Fibroblast of lung (primary cell): ENCODE results near the gene APBB2. TPM values are rescaled to one million over a fixed set of nuclear protein-coding genes. Genes with fewer than 3 reads are reported as not detected.

Experiments used
- DNase-seq, 2 donors: peaks; one replicate each; pipeline versions ENCODE4 v3.0.0 to v3.0.0-alpha.2; 2010; ENCODE audit warnings: low read depth in 2 of 2
- H2AFZ ChIP-seq: 2 replicates; pipeline ENCODE4 v1.5.1; 2012; ENCODE audit warnings: low read length, control low read depth, inconsistent platforms
- H3K27ac ChIP-seq: 2 replicates; pipeline ENCODE4 v1.5.1; 2011; ENCODE audit warnings: low read length, control low read depth; ENCODE audit not compliant: insufficient read depth
- H3K27me3 ChIP-seq: 2 replicates; pipeline ENCODE4 v1.5.1; 2011; ENCODE audit warnings: mild to moderate bottlenecking, low read length; ENCODE audit not compliant: control insufficient read depth, insufficient read depth
- H3K36me3 ChIP-seq: 2 replicates; pipeline ENCODE4 v1.5.1; 2011; ENCODE audit warnings: low read length; ENCODE audit not compliant: control insufficient read depth, insufficient read depth
- H3K4me1 ChIP-seq: 2 replicates; pipeline ENCODE4 v1.5.1; 2011; ENCODE audit warnings: low read length; ENCODE audit not compliant: control insufficient read depth, insufficient read depth; ENCODE audit errors: extremely low read depth
- H3K4me2 ChIP-seq: 2 replicates; pipeline ENCODE4 v1.5.1; 2011; ENCODE audit warnings: low read length, control low read depth; ENCODE audit not compliant: insufficient read depth; ENCODE audit errors: extremely low read depth
- H3K4me3 ChIP-seq, 4 experiments: fragments of 200-600 bp in 1 of 4; sonication (generic) in 1 of 4; replicated peaks in 1 of 4; 2 replicates each; pipeline ENCODE4 v1.5.1; 2011 to 2016; ENCODE audit warnings: low read length in 4 of 4, low read depth in 3 of 4, mild to moderate bottlenecking in 3 of 4, control low read depth in 2 of 4, inconsistent platforms in 1 of 4, mixed read lengths in 1 of 4; ENCODE audit not compliant: insufficient read depth in 1 of 4; ENCODE audit errors: control extremely low read depth in 1 of 4
- H3K79me2 ChIP-seq: 2 replicates; pipeline ENCODE4 v1.5.1; 2012; ENCODE audit warnings: mild to moderate bottlenecking, low read length, inconsistent platforms; ENCODE audit not compliant: control insufficient read depth, insufficient read depth
- H3K9ac ChIP-seq: 2 replicates; pipeline ENCODE4 v1.5.1; 2011; ENCODE audit warnings: mild to moderate bottlenecking, low read length, control low read depth; ENCODE audit not compliant: insufficient read depth
- H3K9me3 ChIP-seq: 2 replicates; pipeline ENCODE4 v1.5.1; 2012; ENCODE audit warnings: low read depth, low read length; ENCODE audit not compliant: control insufficient read depth, insufficient read depth
- H4K20me1 ChIP-seq: 2 replicates; pipeline ENCODE4 v1.5.1; 2011; ENCODE audit warnings: low read length; ENCODE audit not compliant: control insufficient read depth, insufficient read depth; ENCODE audit errors: extremely low read depth
- EZH2 ChIP-seq: IDR thresholded peaks from 2 replicates; pipeline ENCODE4 v1.5.1; 2012; ENCODE audit warnings: low read length, control low read depth, mild to moderate bottlenecking; ENCODE audit errors: missing control alignments
- polyA plus RNA-seq, 2 donors: library from polyadenylated mRNA; depleted of rRNA in 1 of 2; stranded (reverse) in 1 of 2; unstranded in 1 of 2; fragments of >200 nt; gene quantifications; 2 replicates each; pipeline ENCODE4 v1.2.1, GENCODE V29; 2011 to 2012; ENCODE audit warnings: missing spikeins in 1 of 2
- total RNA-seq: library from RNA; depleted of rRNA; stranded (reverse); fragments of >200 nt; gene quantifications from 2 replicates; pipeline ENCODE4 v1.2.1, GENCODE V29; 2014
- TF ChIP-seq, protein P1 (sequence below), 2 donors: IDR thresholded peaks in 1 of 2; conservative IDR thresholded peaks in 1 of 2; 1 replicate in 1 of 2; 2 replicates in 1 of 2; pipeline ENCODE4 v1.5.1; 2011 to 2012; ENCODE audit warnings: low read length in 2 of 2, control low read depth in 1 of 2, inconsistent platforms in 1 of 2, low read depth in 1 of 2, mild to moderate bottlenecking in 1 of 2

Gene APBB2
- total and polyA plus RNA-seq, 2 donors (not counting 1 experiment from before 2014, with no cell fraction given) = 25.1 to 29.8 TPM

DNA sequence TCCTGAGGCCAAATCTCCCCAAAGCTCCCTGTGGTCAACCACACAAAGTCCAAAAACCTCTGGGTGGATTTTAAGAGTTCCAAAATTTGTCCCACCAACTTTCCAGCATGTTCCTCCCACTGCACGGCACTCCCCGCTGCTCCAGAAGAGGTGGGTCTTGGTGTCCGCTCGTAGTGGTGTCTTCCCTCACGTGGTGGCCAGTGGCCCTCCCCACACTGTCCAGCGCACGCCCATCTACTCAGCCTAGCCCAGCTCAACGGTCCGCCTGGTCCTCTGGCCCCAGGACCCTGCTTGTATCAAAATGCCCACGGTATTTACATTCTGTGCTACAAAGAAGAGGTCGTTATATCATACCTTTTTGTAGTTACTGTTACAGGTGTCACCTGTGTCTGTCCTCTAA, 381.1 kb downstream of the APBB2 start:
- no peak overlapping the region for H2AFZ ChIP-seq
- H4K20me1 ChIP-seq = no peaks in the 10 kb centered on the region
- H3K9me3 ChIP-seq = no peaks in the 10 kb centered on the region
- H3K4me3 ChIP-seq = no peak overlapping the region
- DNase-seq = no peak
- no peaks in the 10 kb centered on the region for H3K4me1 ChIP-seq
- H3K4me2 ChIP-seq = no peak overlapping the region
- H3K79me2 ChIP-seq = no peaks in the 10 kb centered on the region
- H3K9ac ChIP-seq = no peak overlapping the region
- H3K27ac ChIP-seq = no peak overlapping the region
- TF ChIP-seq, protein P1, sequence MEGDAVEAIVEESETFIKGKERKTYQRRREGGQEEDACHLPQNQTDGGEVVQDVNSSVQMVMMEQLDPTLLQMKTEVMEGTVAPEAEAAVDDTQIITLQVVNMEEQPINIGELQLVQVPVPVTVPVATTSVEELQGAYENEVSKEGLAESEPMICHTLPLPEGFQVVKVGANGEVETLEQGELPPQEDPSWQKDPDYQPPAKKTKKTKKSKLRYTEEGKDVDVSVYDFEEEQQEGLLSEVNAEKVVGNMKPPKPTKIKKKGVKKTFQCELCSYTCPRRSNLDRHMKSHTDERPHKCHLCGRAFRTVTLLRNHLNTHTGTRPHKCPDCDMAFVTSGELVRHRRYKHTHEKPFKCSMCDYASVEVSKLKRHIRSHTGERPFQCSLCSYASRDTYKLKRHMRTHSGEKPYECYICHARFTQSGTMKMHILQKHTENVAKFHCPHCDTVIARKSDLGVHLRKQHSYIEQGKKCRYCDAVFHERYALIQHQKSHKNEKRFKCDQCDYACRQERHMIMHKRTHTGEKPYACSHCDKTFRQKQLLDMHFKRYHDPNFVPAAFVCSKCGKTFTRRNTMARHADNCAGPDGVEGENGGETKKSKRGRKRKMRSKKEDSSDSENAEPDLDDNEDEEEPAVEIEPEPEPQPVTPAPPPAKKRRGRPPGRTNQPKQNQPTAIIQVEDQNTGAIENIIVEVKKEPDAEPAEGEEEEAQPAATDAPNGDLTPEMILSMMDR (conservative IDR thresholded peaks at IDR 0.05 in 1 of 2, IDR thresholded peaks at IDR 0.05 in 1 of 2; ENCODE audit: low read depth in 1 of 2, low read length in 2 of 2) = no peak
- no peak for TF ChIP-seq EZH2
- no peaks in the 10 kb centered on the region for H3K27me3 ChIP-seq
- H3K36me3 ChIP-seq = no peaks in the 10 kb centered on the region

DNA sequence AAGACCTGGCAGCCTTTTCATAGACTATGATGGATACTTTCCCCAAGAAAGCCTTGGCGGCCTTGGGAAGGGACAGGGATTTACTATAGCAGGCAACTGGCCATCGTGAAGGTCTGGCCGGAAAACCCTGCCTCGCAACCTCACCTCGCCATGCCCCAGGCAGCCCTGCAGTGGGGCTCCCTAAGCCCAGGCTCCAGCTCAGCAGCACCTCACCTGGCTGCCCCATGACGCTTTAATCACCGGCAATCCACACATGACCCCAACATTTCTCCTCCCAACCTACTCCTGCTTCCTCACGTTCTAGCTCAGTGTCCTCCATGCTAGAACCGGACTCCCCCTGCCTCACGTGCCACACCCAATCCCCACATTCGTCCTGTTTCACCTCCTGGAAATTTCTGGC, 382.2 kb downstream of the APBB2 start:
- Histone ChIP-seq H3K4me3 (no peak overlapping the region), H2AFZ (no peak overlapping the region), H4K20me1 (no peaks in the 10 kb centered on the region), H3K27ac (no peak overlapping the region), H3K36me3 (no peaks in the 10 kb centered on the region), H3K4me2 (no peak overlapping the region), H3K79me2 (no peaks in the 10 kb centered on the region), H3K9me3 (no peaks in the 10 kb centered on the region), H3K4me1 (no peaks in the 10 kb centered on the region), H3K9ac (no peak overlapping the region), H3K27me3 (no peaks in the 10 kb centered on the region)
- DNase-seq = no peak
- no peak for TF ChIP-seq EZH2
- TF ChIP-seq, protein P1 (conservative IDR thresholded peaks at IDR 0.05 in 1 of 2, IDR thresholded peaks at IDR 0.05 in 1 of 2; ENCODE audit: low read depth in 1 of 2, low read length in 2 of 2) = no peak

DNA sequence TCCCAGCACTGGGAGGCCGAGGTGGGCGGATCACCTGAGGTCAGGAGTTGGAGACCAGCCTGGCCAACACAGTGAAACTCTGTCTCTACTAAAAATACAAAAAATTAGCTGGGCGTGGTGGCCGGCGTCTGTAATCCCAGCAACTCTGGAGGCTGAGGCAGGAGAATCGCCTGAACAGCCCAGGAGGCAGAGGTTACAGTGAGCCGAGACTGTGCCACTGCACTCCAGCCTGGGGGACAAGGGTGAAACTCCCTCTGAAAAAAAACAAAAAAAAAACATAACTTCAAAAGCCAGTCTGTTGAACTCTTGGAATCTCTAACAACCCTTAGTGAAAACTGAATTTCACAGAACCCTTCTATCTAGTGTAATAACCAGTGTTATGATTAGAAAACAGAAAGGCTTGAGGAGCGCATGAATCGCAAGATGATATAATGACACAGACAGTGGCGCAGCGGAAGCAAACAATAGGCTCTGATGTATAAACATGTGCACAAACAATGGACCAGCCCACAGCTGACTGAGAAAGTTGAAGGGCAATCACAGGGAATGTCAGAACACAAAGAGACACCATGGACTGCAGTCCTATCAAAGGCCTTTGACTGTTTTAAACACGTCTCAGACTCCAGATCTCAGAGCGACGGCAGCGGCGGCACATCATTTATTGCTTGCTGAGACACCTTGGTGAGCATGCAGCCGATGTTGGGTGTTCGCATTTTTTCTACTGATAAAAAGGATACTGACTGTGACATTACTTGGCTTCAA, 383.0 kb downstream of the APBB2 start:
- H3K36me3 ChIP-seq = no peaks in the 10 kb centered on the region
- no peaks in the 10 kb centered on the region for H3K79me2 ChIP-seq
- no peak overlapping the region for H3K4me3 ChIP-seq
- H4K20me1 ChIP-seq = no peaks in the 10 kb centered on the region
- no peaks in the 10 kb centered on the region for H3K27me3 ChIP-seq
- H3K9ac ChIP-seq = no peak overlapping the region
- H3K4me2 ChIP-seq = no peak overlapping the region
- no peak for DNase-seq
- no peaks in the 10 kb centered on the region for H3K4me1 ChIP-seq
- TF ChIP-seq, protein P1 (conservative IDR thresholded peaks at IDR 0.05 in 1 of 2, IDR thresholded peaks at IDR 0.05 in 1 of 2; ENCODE audit: low read depth in 1 of 2, low read length in 2 of 2) = no peak
- no peak for TF ChIP-seq EZH2
- H2AFZ ChIP-seq = no peak overlapping the region
- no peaks in the 10 kb centered on the region for H3K9me3 ChIP-seq
- H3K27ac ChIP-seq = no peak overlapping the region
